Left renal cortex interstitium (tissue), 4 donors: ENCODE measurements around the gene ANKRD11. TPM values are rescaled to one million over a fixed set of nuclear protein-coding genes. Genes with fewer than 3 reads are reported as not detected.
"Not testable (repeated sequence)": the region's sequence is repeated elsewhere in the genome, so short reads cannot be mapped to it uniquely, and the experiment has no call there.

Source experiments
- DNase-seq, 4 donors: peaks; one replicate each; pipeline ENCODE4 v3.0.0-alpha.2; 2013; ENCODE audit warnings: low read depth in 4 of 4, low spot score in 2 of 4, missing footprints in 1 of 4
- polyA plus RNA-seq, 4 donors: library from polyadenylated mRNA; unstranded; fragments of 120-200 nt; gene quantifications; one replicate each; pipeline ENCODE4 v1.2.1, GENCODE V29; 2013; ENCODE audit not compliant: insufficient read length in 4 of 4

Gene ANKRD11
- polyA plus RNA-seq, 4 donors, result 80.8 to 129 (median 102) TPM

DNA sequence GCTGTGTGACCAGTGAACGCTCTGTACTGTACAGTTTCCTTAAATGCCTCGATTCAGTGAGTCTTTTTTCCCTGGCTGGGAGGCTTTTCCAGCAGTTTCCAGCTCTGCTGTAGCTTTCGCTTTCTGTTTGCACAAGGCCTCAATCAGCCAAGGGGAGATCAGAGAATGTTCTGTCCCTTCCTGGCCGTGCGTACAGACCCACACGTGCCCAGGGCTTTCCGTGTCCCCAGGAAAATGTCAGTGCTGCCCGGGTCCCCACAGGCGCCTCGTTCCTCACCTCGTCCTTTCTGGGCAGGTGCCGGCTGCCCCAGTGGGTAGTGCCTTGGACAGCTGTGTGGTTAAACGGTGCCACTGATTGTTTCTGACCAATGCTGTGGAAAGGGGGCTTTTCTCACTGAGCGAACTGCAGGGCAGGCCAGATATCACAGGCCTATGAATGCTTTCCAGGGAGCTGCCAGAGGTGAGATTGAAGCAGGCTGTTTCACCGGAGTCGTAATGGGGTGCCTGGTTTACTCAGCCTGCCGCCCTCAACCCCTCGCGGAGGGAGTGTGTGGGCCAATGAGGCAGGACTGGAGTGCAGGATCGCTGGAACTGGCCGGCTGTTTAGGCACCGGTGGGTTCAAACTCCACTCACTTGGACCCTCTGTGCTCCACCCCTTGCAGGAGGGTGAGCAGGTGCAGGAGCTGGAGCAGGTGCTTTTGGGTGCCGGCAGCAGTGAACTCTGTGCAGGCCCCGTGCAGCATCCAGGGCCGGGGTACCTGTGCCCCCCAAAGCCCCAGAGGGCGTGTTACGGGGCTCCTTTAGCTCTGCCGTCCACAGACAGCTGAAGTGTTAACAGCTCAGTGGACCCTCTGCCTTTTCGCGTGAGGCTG lies 228.4 kb downstream of the ANKRD11 start:
- no peak for DNase-seq

DNA sequence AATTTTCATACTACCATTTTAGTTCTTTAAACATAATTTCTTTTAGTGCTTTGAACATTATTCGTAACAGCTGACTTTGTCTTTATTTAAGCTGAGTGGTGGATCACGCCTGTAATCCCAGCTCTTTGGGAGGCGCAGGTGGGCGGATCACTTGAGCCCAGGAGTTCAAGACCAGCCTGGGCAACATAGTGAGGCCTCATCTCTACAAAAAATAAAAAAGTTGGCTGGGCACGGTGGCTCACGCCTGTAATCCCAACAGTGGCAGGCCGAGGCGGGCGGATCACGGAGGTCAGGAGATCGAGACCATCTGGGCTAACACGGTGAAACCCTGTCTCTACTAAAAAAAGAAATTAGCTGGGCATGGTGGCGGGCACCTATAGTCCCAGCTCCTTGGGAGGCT lies 230.5 kb downstream of the ANKRD11 start:
- DNase-seq, result not testable (repeated sequence)

DNA sequence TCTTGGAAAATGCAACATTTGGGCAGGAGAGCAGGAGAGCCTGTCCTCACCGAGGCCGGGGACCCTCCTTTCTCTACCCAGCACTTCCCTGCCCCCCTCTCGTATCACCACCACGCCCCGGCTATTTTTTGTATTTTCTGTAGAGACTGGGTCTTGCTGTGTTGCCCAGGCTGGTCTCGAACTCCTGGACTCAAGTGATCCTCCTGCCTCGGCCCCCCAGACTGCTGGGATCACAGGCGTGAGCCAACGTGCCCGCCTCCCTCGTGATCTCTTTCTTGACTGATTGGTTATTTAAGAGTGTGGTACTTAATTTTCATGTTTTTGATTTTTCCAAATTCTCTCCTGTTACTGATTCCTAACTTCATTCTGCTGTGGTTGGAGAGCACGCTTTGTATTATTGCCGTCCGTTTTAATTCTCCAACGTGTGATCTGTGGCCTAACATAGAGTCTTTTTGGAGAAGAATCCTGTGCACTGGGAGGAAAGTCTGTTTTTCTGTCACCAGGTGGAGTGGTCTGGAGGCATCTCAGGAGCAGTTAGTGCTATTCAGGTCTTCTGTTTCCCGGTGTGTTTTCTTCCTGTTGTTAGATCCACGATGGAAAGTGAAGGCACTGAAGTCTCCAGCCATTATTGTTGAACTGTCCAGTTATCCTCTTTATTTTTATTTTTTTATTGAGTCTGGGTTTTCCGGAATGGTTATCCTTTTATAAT lies 232.4 kb downstream of the ANKRD11 start:
- no peak for DNase-seq

DNA sequence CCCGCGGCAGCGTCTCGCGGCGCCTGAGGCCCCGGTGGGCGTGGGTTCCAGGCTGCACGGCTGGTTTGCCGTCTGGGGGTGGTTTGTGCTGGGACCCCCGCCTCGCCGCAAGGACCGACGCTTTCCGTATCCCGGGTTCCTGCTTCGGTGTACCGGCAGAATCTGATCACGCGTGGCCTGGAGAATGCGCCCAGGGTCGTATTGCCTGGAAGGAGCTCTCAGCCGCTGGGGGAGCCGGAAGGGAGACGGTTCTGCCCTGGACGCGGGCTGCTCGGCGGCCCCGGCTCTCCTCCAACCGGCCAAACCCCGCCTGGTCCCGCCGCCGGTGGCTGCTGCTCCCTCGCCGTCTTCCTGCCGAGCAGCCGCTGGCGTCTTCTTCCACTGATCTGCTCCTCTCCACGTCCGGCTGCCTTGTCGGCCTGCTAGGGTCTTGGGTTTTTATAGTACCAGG lies 233.1 kb downstream of the ANKRD11 start:
- DNase-seq, result no peak

DNA sequence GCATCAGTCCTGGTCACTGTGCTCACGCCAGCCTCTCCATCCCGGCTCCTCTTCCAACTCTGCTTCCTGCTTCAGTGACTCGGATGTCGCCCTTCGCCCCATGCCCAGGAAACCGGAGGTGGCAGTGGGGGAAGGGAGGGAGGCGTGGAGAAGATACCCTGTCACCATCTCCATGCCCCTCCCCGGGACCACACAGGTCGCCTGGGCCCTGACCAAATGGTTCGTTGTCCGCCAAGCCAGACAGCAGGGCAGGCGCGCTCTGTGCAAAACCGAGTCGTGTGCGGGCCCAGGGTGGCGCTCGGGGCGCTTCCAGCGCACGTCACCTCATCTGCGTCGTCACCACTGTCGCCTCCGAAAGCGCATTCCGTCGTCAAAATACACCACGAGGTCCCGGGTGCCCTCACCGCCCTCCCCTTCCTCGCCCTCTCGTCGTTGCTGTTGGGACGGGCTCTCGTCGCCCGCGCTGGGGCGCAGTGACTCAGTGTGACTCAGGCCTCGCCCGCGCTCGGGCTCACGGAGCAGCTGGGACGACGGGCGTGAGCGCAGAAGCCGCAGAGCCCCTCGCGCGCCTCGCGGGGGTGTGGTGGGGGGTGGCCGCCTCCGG lies 233.6 kb downstream of the ANKRD11 start:
- DNase-seq, result peak in 1 of 4 donors; percentile 54

DNA sequence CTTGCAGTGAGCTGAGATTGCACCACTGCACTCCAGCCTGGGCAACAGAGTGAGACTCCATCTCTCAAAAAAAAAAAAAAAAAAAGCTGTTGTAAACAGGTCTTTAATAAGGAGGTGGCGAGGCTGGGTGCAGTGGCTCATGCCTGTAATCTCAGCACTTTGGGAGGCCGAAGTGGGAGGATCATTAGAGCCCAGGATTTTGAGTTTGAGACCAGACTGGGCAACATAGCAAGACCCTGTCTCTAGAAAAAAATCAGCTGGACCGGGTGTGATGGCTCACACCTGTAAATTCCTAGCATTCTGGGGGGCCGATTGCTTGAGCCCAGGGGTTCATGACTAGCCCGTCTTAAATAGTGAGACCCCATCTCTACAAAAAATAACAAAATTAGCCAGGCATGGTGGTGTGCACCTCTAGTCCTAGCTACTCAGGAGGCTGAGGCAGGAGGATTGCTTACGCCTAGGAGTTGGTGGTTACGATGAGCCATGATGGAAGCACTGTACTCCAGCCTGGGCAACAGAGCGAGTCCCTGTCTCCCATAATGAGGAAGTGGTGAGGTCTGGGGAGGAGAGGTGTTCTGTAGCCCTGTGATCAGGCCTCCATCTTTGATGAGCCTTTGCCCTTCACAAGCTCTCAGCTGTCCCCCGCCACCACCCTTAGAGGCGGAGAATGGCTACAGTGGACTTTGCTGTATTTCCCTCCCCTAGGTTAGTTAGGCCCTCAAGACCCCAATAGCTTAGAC lies 236.6 kb downstream of the ANKRD11 start:
- DNase-seq, result no peak

DNA sequence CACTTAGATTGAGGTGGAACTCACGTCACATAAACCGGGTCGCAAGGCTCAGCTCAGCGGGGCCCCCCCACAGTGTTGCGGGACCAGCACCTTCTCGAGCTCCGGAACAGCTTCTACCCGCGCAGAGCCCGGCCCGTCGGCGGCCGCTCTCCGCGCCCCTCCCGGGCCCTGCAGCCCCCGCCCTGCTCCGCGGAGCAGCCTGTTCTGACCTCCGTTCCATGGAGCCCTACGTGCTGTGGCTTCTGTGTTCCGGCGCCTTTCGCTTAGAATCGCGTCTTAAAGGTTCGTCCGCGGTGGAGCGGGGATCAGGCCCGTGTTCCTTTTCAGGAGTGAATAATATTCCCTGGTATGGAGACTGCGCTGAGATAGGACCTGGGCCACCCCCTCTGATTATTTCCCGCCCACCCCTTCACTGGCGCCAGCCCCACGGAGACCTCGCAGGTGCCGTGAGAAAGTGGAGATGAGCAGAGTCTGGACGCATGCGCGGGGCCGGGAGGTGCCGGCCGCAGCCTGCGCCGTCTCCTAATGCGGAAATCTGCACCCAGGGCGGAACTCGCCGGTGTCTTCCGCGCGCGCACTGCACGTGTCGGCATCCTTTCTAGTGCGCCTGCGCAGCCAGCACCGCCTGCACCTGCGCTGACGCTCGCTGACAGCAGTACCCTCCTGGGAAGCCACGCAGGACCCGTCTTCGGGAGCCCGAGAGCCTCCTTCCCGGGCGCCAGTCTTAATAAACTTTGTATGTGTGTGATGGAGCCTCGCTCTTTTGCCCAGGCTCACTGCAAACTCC lies 242.0 kb downstream of the ANKRD11 start:
- no peak for DNase-seq

DNA sequence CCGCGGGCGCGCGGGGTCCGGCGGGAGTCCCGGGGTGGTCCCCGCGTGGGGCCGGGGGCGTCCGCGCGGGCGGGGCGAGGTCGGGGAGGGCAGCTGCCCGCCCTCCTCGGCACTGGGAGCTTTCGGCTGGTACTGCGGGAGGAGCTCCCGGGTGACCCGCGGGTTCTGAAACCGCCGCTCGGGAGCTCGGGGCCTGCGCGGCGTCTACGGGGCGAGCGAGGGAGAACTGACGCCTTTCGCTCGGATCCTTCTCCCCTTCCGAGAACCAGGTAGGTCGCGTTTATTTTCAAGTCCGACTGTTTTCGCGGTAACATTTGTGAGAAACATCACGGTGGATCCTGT lies 242.7 kb downstream of the ANKRD11 start:
- not testable (repeated sequence) for DNase-seq

DNA sequence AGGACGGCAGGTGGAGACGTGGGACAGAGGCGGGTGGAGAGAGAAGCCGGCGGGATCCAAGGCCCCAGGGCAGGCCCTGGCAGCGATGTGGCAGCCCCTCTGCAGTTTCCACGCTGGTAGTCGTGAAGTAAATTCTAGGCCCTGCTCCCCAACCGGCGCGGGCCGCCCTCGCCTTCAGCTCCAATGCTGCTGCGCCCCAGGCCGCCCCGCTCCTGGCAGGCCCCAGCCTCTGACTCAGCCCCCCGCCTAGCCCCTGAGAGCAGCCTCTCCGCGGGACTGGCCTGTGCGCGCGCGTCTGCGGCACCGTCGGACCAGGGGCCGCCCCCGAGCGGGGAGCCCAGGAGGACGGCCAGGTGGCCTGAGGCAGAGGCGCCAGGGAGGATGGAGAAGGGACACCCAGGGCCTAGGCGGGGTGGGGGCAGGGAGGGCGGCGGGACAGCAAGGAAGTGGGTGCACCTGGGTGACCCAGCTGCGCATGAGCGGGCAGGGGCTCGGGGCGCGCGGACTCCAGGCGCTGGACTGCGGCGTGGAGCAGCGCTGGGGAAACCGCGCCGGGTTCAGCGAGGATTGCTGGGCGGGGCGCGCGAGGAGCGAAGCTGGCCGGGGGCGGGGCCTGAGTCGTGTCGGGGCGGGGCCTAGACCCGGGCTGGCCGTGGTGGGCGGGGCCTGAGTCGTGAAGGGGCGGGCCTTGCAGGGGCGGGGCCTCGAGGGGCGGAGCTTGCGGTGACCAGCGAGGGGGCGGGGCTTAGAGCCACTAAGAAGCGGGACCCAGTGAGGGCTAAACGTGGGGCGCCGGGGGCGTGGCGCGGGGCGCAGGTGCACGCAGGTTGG lies 243.2 kb downstream of the ANKRD11 start:
- DNase-seq, result peak in 2 of 4 donors; percentile 55

DNA sequence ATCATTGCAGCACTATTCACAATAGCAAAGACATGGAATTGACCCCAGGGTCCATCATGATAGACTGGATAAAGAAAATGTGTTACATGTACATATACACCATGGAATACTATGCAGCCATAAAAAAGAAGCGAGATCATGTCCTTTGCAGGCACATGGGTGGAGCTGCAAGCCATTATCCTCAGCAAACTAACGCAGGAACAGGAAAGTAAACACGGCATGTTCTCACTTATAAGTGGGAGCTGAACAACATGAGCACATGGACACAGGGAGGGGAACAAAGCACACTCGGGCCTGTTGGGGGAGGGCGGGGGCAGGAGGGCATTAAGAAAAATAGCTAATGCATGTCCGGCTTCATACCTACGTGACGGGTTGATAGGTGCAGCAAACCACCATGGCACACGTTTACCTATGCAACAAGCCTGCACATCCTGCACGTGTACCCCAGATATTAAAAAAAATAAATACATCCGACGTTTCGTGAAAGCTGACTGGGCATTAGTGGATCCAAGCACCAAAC lies 243.9 kb downstream of the ANKRD11 start:
- no peak for DNase-seq

DNA sequence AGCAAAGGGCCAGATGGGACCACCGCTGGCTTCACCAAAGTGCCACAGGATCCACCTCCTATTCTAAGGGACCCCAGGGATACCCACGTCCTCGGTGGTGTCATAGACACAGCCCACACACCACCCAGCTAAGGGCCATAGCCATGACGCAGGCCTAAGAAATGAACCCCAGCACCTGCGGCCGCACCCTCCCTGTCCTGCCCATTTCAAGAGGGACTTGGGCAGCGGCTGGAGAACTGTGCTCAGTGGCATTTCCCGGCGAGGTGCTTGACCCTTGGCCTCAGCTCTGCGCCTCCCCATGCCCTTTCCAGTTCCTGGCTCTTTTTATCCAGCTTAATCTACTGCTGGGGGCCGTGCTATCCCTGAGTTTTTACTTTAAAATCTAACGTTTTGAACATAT lies 245.6 kb downstream of the ANKRD11 start:
- DNase-seq, result no peak

DNA sequence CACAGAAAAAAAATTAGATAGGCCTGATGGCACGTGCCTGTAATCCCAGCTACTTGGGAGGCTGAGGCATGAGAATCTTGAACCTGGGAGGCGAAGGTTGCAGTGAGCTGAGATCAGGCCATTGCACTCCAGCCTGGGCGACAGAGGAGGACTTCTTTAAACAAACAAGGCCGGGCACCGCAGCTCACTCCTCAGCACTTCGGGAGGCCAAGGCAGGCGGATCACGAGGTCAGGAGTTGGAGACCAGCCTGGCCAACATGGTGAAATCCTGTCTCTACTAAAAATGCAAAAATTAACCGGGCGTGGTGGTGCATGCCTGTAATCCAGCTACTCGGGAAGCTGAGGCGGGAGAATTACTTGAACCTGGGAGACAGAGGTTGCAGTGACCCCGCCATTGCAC lies 246.1 kb downstream of the ANKRD11 start:
- not testable (repeated sequence) for DNase-seq

DNA sequence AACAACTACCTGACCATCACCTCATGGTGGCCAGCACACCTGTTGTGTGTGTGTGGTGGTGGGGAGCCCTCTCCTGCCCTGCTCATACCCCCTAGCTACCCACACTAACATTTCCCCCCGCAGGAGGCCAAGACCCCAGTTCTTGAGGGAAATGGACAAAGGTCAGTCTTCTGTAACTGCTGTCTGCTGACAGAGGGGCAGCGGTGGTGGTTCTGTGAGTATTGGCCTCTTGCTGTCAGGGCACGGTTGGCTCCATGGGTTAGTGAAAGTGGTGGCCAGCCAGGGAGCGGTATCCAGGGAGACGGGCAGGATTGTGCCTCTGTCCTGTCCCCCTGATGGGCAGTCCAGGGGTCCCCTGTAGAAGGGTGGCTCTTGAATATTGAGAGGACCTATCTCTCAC lies 246.7 kb downstream of the ANKRD11 start:
- DNase-seq, result no peak

DNA sequence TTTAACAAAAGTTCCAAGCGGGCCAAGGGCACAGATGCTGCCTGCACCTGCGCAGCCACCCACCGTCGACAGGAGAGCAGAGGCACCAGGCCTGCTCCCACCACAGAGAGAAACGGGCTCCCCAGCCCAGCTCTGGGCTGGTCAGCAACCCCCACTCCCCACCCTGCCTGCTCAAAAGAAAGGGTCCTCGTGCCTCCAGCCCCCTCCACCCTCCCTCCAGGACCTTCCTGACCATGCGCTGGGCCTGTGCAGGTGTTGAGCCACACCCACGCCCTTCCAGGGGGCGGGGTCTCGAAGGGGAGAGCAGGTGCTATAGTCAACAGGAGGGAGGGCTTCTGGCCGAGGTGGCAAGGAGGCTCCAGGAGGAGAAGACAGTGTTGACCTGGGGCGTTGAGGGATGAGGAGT lies 247.6 kb downstream of the ANKRD11 start:
- no peak for DNase-seq

DNA sequence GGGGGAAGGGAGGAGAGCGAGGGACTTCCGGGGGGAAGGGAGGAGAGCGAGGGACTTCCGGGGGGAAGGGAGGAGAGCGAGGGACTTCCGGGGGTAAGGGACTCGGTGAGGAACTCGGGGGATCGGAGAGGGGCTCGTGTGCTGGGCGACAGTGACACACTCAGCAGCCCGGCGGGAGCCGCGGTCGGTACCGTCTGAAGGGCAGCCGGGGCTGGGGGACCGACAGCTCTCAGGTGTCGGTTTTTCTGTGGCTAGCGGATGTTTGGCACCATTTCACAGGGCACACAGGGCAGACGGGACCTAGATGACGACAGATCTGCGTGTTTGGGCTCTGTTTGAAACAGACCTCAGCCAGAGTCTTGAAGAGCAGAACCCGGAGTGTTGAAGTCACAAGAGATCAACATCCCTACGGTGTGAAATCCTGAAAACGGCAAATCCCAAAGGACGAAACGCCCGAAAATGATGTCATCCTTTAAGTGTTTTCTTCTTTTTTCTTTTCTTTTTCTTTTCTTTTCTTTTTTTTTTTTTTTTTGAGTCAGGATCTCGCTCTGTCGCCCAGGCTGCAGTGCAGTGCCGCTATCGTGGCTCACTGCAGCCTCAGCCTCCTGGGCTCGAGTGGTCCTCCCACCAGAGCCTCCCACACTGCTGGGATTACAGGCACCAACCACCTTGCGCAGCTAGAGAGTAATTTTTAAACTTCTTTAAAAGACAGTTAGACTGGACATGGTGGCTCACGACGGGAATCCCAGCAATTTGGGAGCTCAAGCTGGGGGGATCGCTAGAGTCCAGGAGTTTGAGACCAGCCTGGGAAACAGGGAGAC lies 249.0 kb downstream of the ANKRD11 start:
- peak in 2 of 4 donors; percentile 60 to 69 for DNase-seq

DNA sequence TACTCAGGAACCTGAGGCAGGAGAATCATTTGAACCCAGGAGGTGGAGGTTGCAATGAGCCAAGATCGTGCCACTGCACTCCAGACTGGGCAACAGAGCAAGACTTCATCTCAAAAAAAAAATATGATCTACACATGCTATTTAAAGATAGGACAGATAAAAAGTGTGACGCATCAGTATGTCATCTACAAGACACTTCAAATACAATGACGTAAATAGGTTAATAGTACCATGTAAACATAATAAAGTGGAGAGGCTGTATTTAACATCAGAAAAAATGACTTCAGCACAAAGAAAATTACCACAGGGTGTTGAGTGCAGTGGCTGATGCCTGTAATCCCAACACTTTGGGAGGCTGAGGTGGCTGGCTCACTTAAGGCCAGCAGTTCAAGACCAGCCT lies 252.6 kb downstream of the ANKRD11 start:
- no peak for DNase-seq

DNA sequence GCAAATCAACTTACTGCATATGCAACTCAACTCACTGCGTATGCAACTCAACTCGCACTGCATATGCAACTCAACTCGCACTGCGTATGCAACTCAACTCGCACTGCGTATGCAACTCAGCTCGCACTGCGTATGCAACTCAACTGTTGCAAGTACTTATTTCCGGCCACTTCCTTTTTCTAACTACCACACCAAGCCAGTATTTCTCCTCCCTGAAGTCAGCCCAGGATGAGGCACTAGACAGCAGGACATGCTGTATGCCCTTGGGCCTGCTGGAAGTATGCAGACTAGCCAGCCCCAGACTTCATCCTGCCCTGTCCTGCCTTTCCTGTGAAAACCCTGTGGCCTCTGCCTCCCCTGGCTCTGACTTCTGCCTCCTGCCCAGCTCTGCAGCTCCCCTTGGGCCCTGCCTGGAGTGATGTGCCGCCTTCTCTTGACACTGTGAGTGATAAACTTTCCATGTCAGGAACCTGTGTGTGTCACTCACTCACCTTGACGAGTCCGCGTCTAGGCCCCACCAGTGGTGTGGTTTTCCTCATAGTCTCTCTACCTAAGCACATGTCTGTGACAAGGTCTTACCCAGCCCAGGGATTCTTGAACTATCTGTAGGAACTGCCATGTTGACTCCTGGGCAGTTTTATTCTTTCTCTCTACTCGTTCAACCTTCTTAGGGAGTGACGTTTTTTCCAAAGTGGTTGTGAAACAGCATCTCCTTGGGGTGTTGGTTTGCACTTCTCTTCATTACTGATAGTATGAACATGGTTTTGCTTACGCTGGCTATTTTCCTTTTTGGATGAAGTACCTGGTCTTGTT lies 256.5 kb downstream of the ANKRD11 start:
- no peak for DNase-seq
